ENCODE measurements around the gene TMEM132D.

The TMEM132D gene

DNA sequence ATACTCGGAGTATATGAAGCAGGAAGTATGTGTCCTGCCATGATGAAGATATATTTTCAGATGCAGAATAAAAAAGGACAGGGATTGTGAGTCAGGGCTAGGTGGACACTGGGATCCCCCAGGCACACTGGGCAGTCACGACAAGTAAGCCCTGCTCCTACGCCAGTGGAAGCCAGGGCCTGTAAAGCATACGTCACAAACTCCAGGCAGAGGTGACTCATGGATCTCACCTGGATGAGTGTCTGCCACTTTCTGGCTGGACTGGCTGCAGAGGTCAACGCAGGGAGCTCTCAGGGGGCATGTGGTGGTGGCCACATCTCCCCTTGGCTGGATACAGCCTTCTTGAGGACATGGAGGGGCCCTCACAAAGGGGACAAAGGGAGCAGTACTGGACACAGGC, 788.3 kb downstream of the TMEM132D start:
- Histone ChIP-seq H2AFZ (ENCODE audit: low read depth, low read length) (no peak overlapping the region), H3K18ac (ENCODE audit: low read depth in 1 of 2, low read length in 2 of 2) (no peak overlapping the region), H2BK12ac (ENCODE audit: low read length in 2 of 2) (no peak overlapping the region), H3K23ac (ENCODE audit: low read length in 2 of 2) (no peak overlapping the region), H3K4ac (ENCODE audit: low read depth in 1 of 2, low read length in 2 of 2) (no peak overlapping the region), H2AK5ac (ENCODE audit: low read length, severe bottlenecking) (no peak overlapping the region), H4K91ac (ENCODE audit: low read length) (no peak overlapping the region), H3K9me3 (ENCODE audit: control insufficient read depth, low read length) (peaks cover 34% of the 10 kb centered on the region), H3K4me1 (ENCODE audit: control insufficient read depth, insufficient read depth, low read depth, low read length) (no peaks in the 10 kb centered on the region), H3K36me3 (ENCODE audit: control insufficient read depth in 1 of 2, insufficient read depth in 2 of 2, low read depth in 1 of 2, low read length in 2 of 2) (no peaks in the 10 kb centered on the region), H3K27ac (ENCODE audit: low read length, poor library complexity, severe bottlenecking) (no peak overlapping the region), H3K4me3 (ENCODE audit: insufficient read depth in 1 of 2, low read depth in 1 of 2, low read length in 2 of 2) (no peak overlapping the region), H3K27me3 (ENCODE audit: control insufficient read depth in 1 of 2, insufficient read depth in 1 of 2, low read length in 2 of 2) (no peaks in the 10 kb centered on the region), H3K9ac (ENCODE audit: low read length) (no peak overlapping the region), H3K79me1 (replicated peaks; ENCODE audit: low read length, poor library complexity, severe bottlenecking) (no peaks in the 10 kb centered on the region), H2BK5ac (ENCODE audit: low read depth, low read length, poor library complexity, severe bottlenecking) (no peak overlapping the region), H2BK120ac (ENCODE audit: low read depth, low read length) (no peak overlapping the region), H3K14ac (ENCODE audit: low read length in 2 of 2) (no peak overlapping the region), H3K4me2 (ENCODE audit: low read length, poor library complexity, severe bottlenecking) (no peak overlapping the region), H4K8ac (ENCODE audit: low read length) (no peak overlapping the region), H2BK15ac (ENCODE audit: low read depth, poor library complexity, severe bottlenecking) (no peak overlapping the region)
- WGBS: 70% methylated on average over 5 of the region's 5 CpGs
- no peak for DNase-seq

DNA sequence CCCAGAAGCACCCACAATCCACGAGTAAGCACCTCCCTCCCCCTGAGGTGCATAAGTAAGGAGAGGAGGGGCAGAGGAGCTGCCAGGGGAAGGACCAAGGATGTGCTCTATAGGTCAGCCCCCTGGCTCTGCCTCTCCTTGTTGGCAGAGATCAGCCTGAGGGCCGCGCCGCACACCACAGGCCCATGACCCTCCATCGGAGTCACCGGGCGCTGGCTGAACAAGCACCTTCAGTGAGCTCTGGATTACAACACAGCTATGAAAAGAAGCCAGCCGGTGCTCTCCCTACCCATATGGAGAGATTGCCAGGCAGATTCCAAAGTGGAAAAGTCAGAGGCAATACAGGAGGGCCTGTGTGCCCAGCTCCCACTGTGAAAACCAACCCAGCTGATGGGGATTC, 793.2 kb downstream of the TMEM132D start:
- no peak overlapping the region for H3K4me2 ChIP-seq (ENCODE audit: low read length, poor library complexity, severe bottlenecking)

DNA sequence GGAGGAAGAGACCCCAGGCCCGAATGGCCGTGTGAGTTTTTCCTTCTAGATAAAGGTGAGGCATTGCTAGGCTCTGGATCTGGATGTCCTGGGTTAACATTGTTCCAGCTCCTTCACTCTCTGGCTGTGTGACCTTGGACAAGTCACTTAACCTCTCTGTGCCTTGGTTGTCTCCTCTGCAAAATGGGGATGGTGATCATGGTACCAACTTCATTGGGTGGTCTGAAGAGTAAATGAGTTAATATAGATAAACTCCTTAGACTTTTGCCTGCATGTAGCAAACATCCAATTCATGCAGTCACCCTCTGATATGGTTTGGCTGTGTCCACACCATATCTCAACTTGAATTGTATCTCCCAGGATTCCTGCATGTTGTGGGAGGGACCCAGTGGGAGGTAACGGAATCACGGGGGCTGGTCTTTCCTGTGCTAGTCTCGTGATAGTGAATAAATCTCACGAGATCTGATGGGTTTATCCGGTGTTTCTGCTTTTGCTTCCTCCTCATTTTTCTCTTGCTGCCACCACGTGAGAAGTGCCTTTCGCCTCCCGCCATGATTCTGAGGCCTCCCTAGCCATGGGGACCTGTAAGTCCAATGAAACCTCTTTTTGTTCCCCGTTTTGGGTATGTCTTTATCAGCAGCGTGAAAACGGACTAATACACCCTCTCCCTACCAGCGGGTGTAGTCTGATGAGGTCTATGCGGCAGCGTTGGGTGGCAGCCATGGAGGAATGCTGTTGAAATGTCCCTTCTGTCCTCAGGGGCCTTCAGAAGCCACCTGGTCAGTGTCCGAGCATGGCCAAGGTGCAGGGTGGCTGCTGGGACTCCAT, 794.4 kb downstream of the TMEM132D start:
- Histone ChIP-seq H4K8ac (ENCODE audit: low read length) (no peak overlapping the region), H3K4me1 (ENCODE audit: control insufficient read depth, insufficient read depth, low read depth, low read length) (no peaks in the 10 kb centered on the region), H3K23ac (ENCODE audit: low read length in 2 of 2) (no peak overlapping the region), H2BK5ac (ENCODE audit: low read depth, low read length, poor library complexity, severe bottlenecking) (no peak overlapping the region), H2AK5ac (ENCODE audit: low read length, severe bottlenecking) (no peak overlapping the region), H4K91ac (ENCODE audit: low read length) (no peak overlapping the region), H3K4me3 (ENCODE audit: insufficient read depth in 1 of 2, low read depth in 1 of 2, low read length in 2 of 2) (no peak overlapping the region), H2BK12ac (ENCODE audit: low read length in 2 of 2) (no peak overlapping the region), H3K27ac (ENCODE audit: low read length, poor library complexity, severe bottlenecking) (no peak overlapping the region), H3K18ac (ENCODE audit: low read depth in 1 of 2, low read length in 2 of 2) (no peak overlapping the region), H3K9ac (ENCODE audit: low read length) (no peak overlapping the region), H3K79me1 (replicated peaks; ENCODE audit: low read length, poor library complexity, severe bottlenecking) (no peaks in the 10 kb centered on the region), H3K9me3 (ENCODE audit: control insufficient read depth, low read length) (peaks cover 26% of the 10 kb centered on the region), H2BK15ac (ENCODE audit: low read depth, poor library complexity, severe bottlenecking) (no peak overlapping the region), H3K14ac (ENCODE audit: low read length in 2 of 2) (no peak overlapping the region), H3K4me2 (ENCODE audit: low read length, poor library complexity, severe bottlenecking) (no peak overlapping the region), H3K36me3 (ENCODE audit: control insufficient read depth in 1 of 2, insufficient read depth in 2 of 2, low read depth in 1 of 2, low read length in 2 of 2) (no peaks in the 10 kb centered on the region), H3K27me3 (ENCODE audit: control insufficient read depth in 1 of 2, insufficient read depth in 1 of 2, low read length in 2 of 2) (no peaks in the 10 kb centered on the region), H2BK120ac (ENCODE audit: low read depth, low read length) (no peak overlapping the region), H2AFZ (ENCODE audit: low read depth, low read length) (no peak overlapping the region), H3K4ac (ENCODE audit: low read depth in 1 of 2, low read length in 2 of 2) (no peak overlapping the region)
- DNase-seq: no peak
- 84% methylated on average over 17 of the region's 17 CpGs for WGBS

More for the DNA sequence above, 793.2 kb downstream of the TMEM132D start:
- Histone ChIP-seq H2BK120ac (ENCODE audit: low read depth, low read length) (no peak overlapping the region), H3K4ac (ENCODE audit: low read depth in 1 of 2, low read length in 2 of 2) (no peak overlapping the region), H3K14ac (ENCODE audit: low read length in 2 of 2) (no peak overlapping the region), H3K9ac (ENCODE audit: low read length) (no peak overlapping the region), H3K4me3 (ENCODE audit: insufficient read depth in 1 of 2, low read depth in 1 of 2, low read length in 2 of 2) (no peak overlapping the region), H3K27ac (ENCODE audit: low read length, poor library complexity, severe bottlenecking) (no peak overlapping the region), H3K79me1 (replicated peaks; ENCODE audit: low read length, poor library complexity, severe bottlenecking) (no peaks in the 10 kb centered on the region), H2AK5ac (ENCODE audit: low read length, severe bottlenecking) (no peak overlapping the region), H2BK12ac (ENCODE audit: low read length in 2 of 2) (no peak overlapping the region), H3K27me3 (ENCODE audit: control insufficient read depth in 1 of 2, insufficient read depth in 1 of 2, low read length in 2 of 2) (no peaks in the 10 kb centered on the region), H3K9me3 (ENCODE audit: control insufficient read depth, low read length) (peaks cover 30% of the 10 kb centered on the region), H2BK5ac (ENCODE audit: low read depth, low read length, poor library complexity, severe bottlenecking) (no peak overlapping the region), H3K23ac (ENCODE audit: low read length in 2 of 2) (no peak overlapping the region), H4K8ac (ENCODE audit: low read length) (no peak overlapping the region), H2AFZ (ENCODE audit: low read depth, low read length) (no peak overlapping the region), H3K4me1 (ENCODE audit: control insufficient read depth, insufficient read depth, low read depth, low read length) (no peaks in the 10 kb centered on the region), H2BK15ac (ENCODE audit: low read depth, poor library complexity, severe bottlenecking) (no peak overlapping the region), H3K36me3 (ENCODE audit: control insufficient read depth in 1 of 2, insufficient read depth in 2 of 2, low read depth in 1 of 2, low read length in 2 of 2) (no peaks in the 10 kb centered on the region), H3K18ac (ENCODE audit: low read depth in 1 of 2, low read length in 2 of 2) (no peak overlapping the region), H4K91ac (ENCODE audit: low read length) (no peak overlapping the region)
- no peak for DNase-seq
- 92% methylated on average over 7 of the region's 8 CpGs for WGBS

DNA sequence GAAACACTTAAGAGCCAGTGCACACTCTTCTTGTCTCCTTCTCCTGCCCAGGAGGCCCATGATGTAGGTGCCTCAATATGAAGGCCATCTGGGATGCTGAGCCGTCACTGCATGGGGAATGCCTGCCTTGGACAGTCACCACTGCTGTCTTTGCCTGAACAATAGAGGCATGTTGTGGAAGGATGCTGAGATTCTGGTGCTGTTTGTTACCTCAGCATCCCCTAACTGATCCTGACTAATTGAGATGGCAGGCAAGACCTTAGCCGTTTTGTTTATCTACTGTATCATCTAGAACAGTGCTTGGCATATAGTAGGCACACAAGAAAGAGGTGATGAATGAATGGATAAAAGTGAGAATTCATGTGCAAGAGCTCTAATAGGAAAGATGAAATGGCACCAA, 797.1 kb downstream of the TMEM132D start:
- Histone ChIP-seq H3K14ac (ENCODE audit: low read length in 2 of 2) (no peak overlapping the region), H3K36me3 (ENCODE audit: control insufficient read depth in 1 of 2, insufficient read depth in 2 of 2, low read depth in 1 of 2, low read length in 2 of 2) (no peaks in the 10 kb centered on the region), H3K4me1 (ENCODE audit: control insufficient read depth, insufficient read depth, low read depth, low read length) (no peaks in the 10 kb centered on the region), H3K4me3 (ENCODE audit: insufficient read depth in 1 of 2, low read depth in 1 of 2, low read length in 2 of 2) (no peak overlapping the region), H3K79me1 (replicated peaks; ENCODE audit: low read length, poor library complexity, severe bottlenecking) (no peaks in the 10 kb centered on the region), H3K9ac (ENCODE audit: low read length) (no peak overlapping the region), H4K8ac (ENCODE audit: low read length) (no peak overlapping the region), H2BK120ac (ENCODE audit: low read depth, low read length) (no peak overlapping the region), H3K27me3 (ENCODE audit: control insufficient read depth in 1 of 2, insufficient read depth in 1 of 2, low read length in 2 of 2) (no peaks in the 10 kb centered on the region), H2BK15ac (ENCODE audit: low read depth, poor library complexity, severe bottlenecking) (no peak overlapping the region), H2BK5ac (ENCODE audit: low read depth, low read length, poor library complexity, severe bottlenecking) (no peak overlapping the region), H2AK5ac (ENCODE audit: low read length, severe bottlenecking) (no peak overlapping the region), H3K9me3 (ENCODE audit: control insufficient read depth, low read length) (peaks cover 15% of the 10 kb centered on the region), H2AFZ (ENCODE audit: low read depth, low read length) (no peak overlapping the region), H2BK12ac (ENCODE audit: low read length in 2 of 2) (no peak overlapping the region), H3K23ac (ENCODE audit: low read length in 2 of 2) (no peak overlapping the region), H3K18ac (ENCODE audit: low read depth in 1 of 2, low read length in 2 of 2) (no peak overlapping the region), H3K27ac (ENCODE audit: low read length, poor library complexity, severe bottlenecking) (no peak overlapping the region), H4K91ac (ENCODE audit: low read length) (no peak overlapping the region), H3K4ac (ENCODE audit: low read depth in 1 of 2, low read length in 2 of 2) (no peak overlapping the region), H3K4me2 (ENCODE audit: low read length, poor library complexity, severe bottlenecking) (no peak overlapping the region)
- WGBS: 65% methylated on average over 2 of the region's 2 CpGs
- no peak for DNase-seq

Measured in mesenchymal stem cell (in vitro differentiated cells and primary cell).